ENCODE measurements around the gene EPHA7. TPM values are rescaled to one million over a fixed set of nuclear protein-coding genes. Genes with fewer than 3 reads are reported as not detected.

The EPHA7 gene
- polyA plus RNA-seq, 1 donor (not counting 4 experiments of a cell fraction or from before 2014, with no cell fraction given): not detected

GRCh38 chr6:93294879-93295278 is 124.5 kb downstream of the EPHA7 start:
- Histone ChIP-seq H3K4me1 (ENCODE audit: control insufficient read depth, extremely low read depth, insufficient read depth, low read length) (no peaks in the 10 kb centered on the region), H3K4me2 (ENCODE audit: control insufficient read depth, extremely low read depth, insufficient read depth, low read depth, low read length) (no peak overlapping the region), H3K27me3 (ENCODE audit: control insufficient read depth, extremely low read depth, insufficient read depth, low read length) (no peaks in the 10 kb centered on the region), H3K9ac (ENCODE audit: control insufficient read depth, extremely low read depth, insufficient read depth, low read length) (no peak overlapping the region), H3K9me1 (ENCODE audit: control insufficient read depth, extremely low read depth, insufficient read depth, low read length) (no peaks in the 10 kb centered on the region), H3K4me3 (ENCODE audit: control insufficient read depth in 2 of 3, extremely low read depth in 1 of 3, insufficient read depth in 2 of 3, low read depth in 1 of 3, low read length in 3 of 3) (no peak overlapping the region), H3K36me3 (ENCODE audit: control insufficient read depth in 2 of 2, extremely low read depth in 1 of 2, insufficient read depth in 2 of 2, low read length in 2 of 2) (no peaks in the 10 kb centered on the region), H3K79me2 (ENCODE audit: control insufficient read depth, insufficient read depth, low read length) (no peaks in the 10 kb centered on the region), H4K20me1 (ENCODE audit: control insufficient read depth, extremely low read depth, insufficient read depth, low read length) (no peaks in the 10 kb centered on the region), H2AFZ (ENCODE audit: control insufficient read depth, low read length) (no peak overlapping the region), H3K27ac (ENCODE audit: control insufficient read depth, insufficient read depth, low read length) (no peak overlapping the region), H3K9me3 (ENCODE audit: control insufficient read depth, low read depth, low read length) (no peaks in the 10 kb centered on the region)
- DNase-seq (ENCODE audit: low read depth, low spot score) (no peak), FAIRE-seq (no peak)
- dilution Hi-C loops (cut with MboI; ENCODE audit: extremely low pct_ligation_motif_present, low sequenced_read_pairs): no loop called here
- no peak for TF ChIP-seq CTCF (optimal IDR thresholded peaks at IDR 0.05 in 1 of 3, IDR thresholded peaks at IDR 0.05 in 1 of 3, conservative IDR thresholded peaks at IDR 0.05 in 1 of 3; ENCODE audit: extremely low read depth in 1 of 3, insufficient read depth in 2 of 3, low read length in 3 of 3)

DNA sequence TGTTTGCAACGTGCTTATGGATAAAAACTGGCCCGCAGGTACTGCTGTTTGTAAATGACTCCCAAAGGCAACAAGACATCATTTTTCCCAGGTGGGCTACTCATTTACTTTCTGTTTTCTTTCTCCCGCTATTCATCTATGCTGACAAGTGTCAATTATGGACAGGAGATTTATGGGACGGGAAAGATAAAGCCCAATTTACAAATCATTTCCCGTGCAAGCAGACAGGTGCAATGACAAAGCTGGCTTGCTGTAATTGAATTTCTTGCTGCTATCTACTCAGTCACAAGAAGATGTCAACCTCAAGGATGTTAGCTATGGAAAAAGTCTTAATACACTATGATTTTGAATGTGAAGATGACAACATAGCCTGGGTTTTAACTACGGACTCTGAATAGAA is 125.5 kb downstream of the EPHA7 start:
- FAIRE-seq (no peak), DNase-seq (ENCODE audit: low read depth, low spot score) (no peak)
- H2AFZ ChIP-seq (ENCODE audit: control insufficient read depth, low read length): no peak overlapping the region
- H3K9ac ChIP-seq (ENCODE audit: control insufficient read depth, extremely low read depth, insufficient read depth, low read length): no peak overlapping the region
- no peaks in the 10 kb centered on the region for H3K9me3 ChIP-seq (ENCODE audit: control insufficient read depth, low read depth, low read length)
- no peaks in the 10 kb centered on the region for H3K79me2 ChIP-seq (ENCODE audit: control insufficient read depth, insufficient read depth, low read length)
- no peaks in the 10 kb centered on the region for H4K20me1 ChIP-seq (ENCODE audit: control insufficient read depth, extremely low read depth, insufficient read depth, low read length)
- TF ChIP-seq EZH2 (IDR thresholded peaks at IDR 0.05; ENCODE audit: low read length) (no peak), CTCF (optimal IDR thresholded peaks at IDR 0.05 in 1 of 3, IDR thresholded peaks at IDR 0.05 in 1 of 3, conservative IDR thresholded peaks at IDR 0.05 in 1 of 3; ENCODE audit: extremely low read depth in 1 of 3, insufficient read depth in 2 of 3, low read length in 3 of 3) (no peak)
- dilution Hi-C loops (cut with MboI; ENCODE audit: extremely low pct_ligation_motif_present, low sequenced_read_pairs): no loop called here
- no peaks in the 10 kb centered on the region for H3K36me3 ChIP-seq (ENCODE audit: control insufficient read depth in 2 of 2, extremely low read depth in 1 of 2, insufficient read depth in 2 of 2, low read length in 2 of 2)
- no peak overlapping the region for H3K27ac ChIP-seq (ENCODE audit: control insufficient read depth, insufficient read depth, low read length)
- H3K4me2 ChIP-seq (ENCODE audit: control insufficient read depth, extremely low read depth, insufficient read depth, low read depth, low read length): no peak overlapping the region
- H3K4me1 ChIP-seq (ENCODE audit: control insufficient read depth, extremely low read depth, insufficient read depth, low read length): no peaks in the 10 kb centered on the region
- no peaks in the 10 kb centered on the region for H3K27me3 ChIP-seq (ENCODE audit: control insufficient read depth, extremely low read depth, insufficient read depth, low read length)
- no peak overlapping the region for H3K4me3 ChIP-seq (ENCODE audit: control insufficient read depth in 2 of 3, extremely low read depth in 1 of 3, insufficient read depth in 2 of 3, low read depth in 1 of 3, low read length in 3 of 3)
- H3K9me1 ChIP-seq (ENCODE audit: control insufficient read depth, extremely low read depth, insufficient read depth, low read length): no peaks in the 10 kb centered on the region

Data from keratinocyte (primary cell).